ENCODE data around the gene C4orf50. TPM values are rescaled to one million over a fixed set of nuclear protein-coding genes. Genes with fewer than 3 reads are reported as not detected.

Gene C4orf50
- total and polyA plus RNA-seq, 2 of the 4 experiments (the other 2 are of a cell fraction) = not detected

- Histone ChIP-seq H4K20me1 (ENCODE audit: insufficient read depth, low read length) (peaks cover 3% of the 10 kb centered on the region; the same call in 1 of the 2 replicates), H3K56ac (ENCODE audit: extremely low read depth, insufficient read depth, low read length) (no peak overlapping the region), H2AFZ (replicated peaks; ENCODE audit: low read length, poor library complexity) (no peak overlapping the region), H3K79me1 (ENCODE audit: low read depth in 1 of 2, low read length in 2 of 2) (no peaks in the 10 kb centered on the region), H3K4me3 (ENCODE audit: insufficient read depth, low read depth, low read length) (no peak overlapping the region), H2AK5ac (ENCODE audit: low read depth, low read length) (no peak overlapping the region), H3K18ac (ENCODE audit: low read depth, low read length) (no peak overlapping the region), H3K4me2 (ENCODE audit: low read depth, low read length) (no peak overlapping the region), H2BK20ac (ENCODE audit: low read depth, low read length) (no peak overlapping the region), H3K36me3 (ENCODE audit: control insufficient read depth, insufficient read depth, low read length) (no peaks in the 10 kb centered on the region), H4K5ac (ENCODE audit: low read depth, low read length) (no peak overlapping the region), H3K14ac (replicated peaks; ENCODE audit: low read depth, low read length) (no peak overlapping the region), H3K9ac (ENCODE audit: low read depth, low read length) (no peak overlapping the region), H2BK5ac (ENCODE audit: low read depth, low read length, poor library complexity, severe bottlenecking) (no peak overlapping the region), H3K4me1 (ENCODE audit: control insufficient read depth, insufficient read depth, low read length) (no peaks in the 10 kb centered on the region), H4K8ac (ENCODE audit: low read depth in 2 of 2, low read length in 2 of 2) (no peak overlapping the region), H3K9me3 (ENCODE audit: control insufficient read depth, insufficient read depth, low read length) (no peaks in the 10 kb centered on the region), H4K91ac (ENCODE audit: insufficient read depth, low read depth, low read length) (no peak overlapping the region), H3K27ac (ENCODE audit: insufficient read depth, low read length) (no peak overlapping the region), H3K27me3 (ENCODE audit: control insufficient read depth, insufficient read depth, low read length) (no peaks in the 10 kb centered on the region), H2BK120ac (ENCODE audit: low read depth, low read length) (no peak overlapping the region), H2BK15ac (ENCODE audit: low read depth, low read length) (no peak overlapping the region), H3K4ac (ENCODE audit: low read depth, low read length) (no peak overlapping the region), H3K9me1 (ENCODE audit: insufficient read depth, low read length) (no peaks in the 10 kb centered on the region), H2AK9ac (replicated peaks; ENCODE audit: low read depth, low read length, poor library complexity) (no peak overlapping the region), H3K23ac (ENCODE audit: low read depth, low read length) (no peak overlapping the region)
- in situ Hi-C loops (cut with MboI; ENCODE audit: low sequenced_read_pairs) = no loop called here
- DNase-seq = no peak
- CTCF ChIA-PET = interaction anchor here (0.6 kb wide), 1 partner anchor 30 kb away, joined by 4 read pairs; no protein-coding TSS in a partner anchor
- POLR2A ChIA-PET (ENCODE audit: unreplicated experiment) = no interaction called here
- dilution Hi-C loops (cut with HindIII; ENCODE audit: low sequenced_read_pairs, unreplicated experiment) = no loop called here
- BruUV-seq (replicated peaks) = no TSS peak
- ATAC-seq (ENCODE audit: low read depth) = no peak
- TF ChIP-seq NFE2L2 (IDR thresholded peaks at IDR 0.05; ENCODE audit: low read depth, low read length) (no peak), POLR2A (IDR thresholded peaks at IDR 0.05; ENCODE audit: low read depth, low read length) (no peak), CHD1 (IDR thresholded peaks at IDR 0.05; ENCODE audit: low read depth, low read length) (no peak), FOS (IDR thresholded peaks at IDR 0.05; ENCODE audit: low read depth, low read length) (no peak)
- TF ChIP-seq, protein P1, sequence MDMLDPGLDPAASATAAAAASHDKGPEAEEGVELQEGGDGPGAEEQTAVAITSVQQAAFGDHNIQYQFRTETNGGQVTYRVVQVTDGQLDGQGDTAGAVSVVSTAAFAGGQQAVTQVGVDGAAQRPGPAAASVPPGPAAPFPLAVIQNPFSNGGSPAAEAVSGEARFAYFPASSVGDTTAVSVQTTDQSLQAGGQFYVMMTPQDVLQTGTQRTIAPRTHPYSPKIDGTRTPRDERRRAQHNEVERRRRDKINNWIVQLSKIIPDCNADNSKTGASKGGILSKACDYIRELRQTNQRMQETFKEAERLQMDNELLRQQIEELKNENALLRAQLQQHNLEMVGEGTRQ (IDR thresholded peaks at IDR 0.05; ENCODE audit: low read depth, low read length) = no peak
- 50% methylated on average over 1 of the region's 9 CpGs; no CpG with 5 or more reads in 1 of the 2 experiments for WGBS, 2 experiments (ENCODE audit: extremely low coverage in 2 of 2, insufficient read length in 1 of 2)
- intact Hi-C loops (cut with micrococcal nuclease) = no loop called here
These were observed 140.8 kb downstream of the C4orf50 start for GRCh38 chr4:5877392-5877791.

Data from IMR-90 (cell line).